Panc1 (cell line): ENCODE results near the gene YOD1. TPM values are rescaled to one million over a fixed set of nuclear protein-coding genes. Genes with fewer than 3 reads are reported as not detected.

ENCODE experiments used
- ATAC-seq: fragments of 200-7000 bp; cut with Tn5 transposase; 2 replicates; pipeline ENCODE4 v1.9.1; 2020; ENCODE audit warnings: mild to moderate bottlenecking, moderate library complexity
- BruUV-seq: library from RNA; stranded (reverse); fragments of 400-500 nt; replicated peaks from 2 replicates; lab custom pipeline; 2021; lab: Mats Ljungman, UMichigan
- CTCF ChIA-PET: fragments of 300-600 bp; sonication (Branson Sonifier 250); formaldehyde crosslinking; loops from one replicate; lab custom pipeline; 2022; ENCODE audit warnings: antibody characterized with exemption; lab: Charles Lee
- POLR2A ChIA-PET: fragments of 300-600 bp; sonication (Branson Sonifier 250); formaldehyde crosslinking; loops from one replicate; lab custom pipeline; 2022; ENCODE audit warnings: antibody characterized with exemption; lab: Charles Lee
- DNase-seq: peaks from one replicate; pipeline ENCODE4 v3.0.0-alpha.2; 2010; ENCODE audit warnings: low read depth, low spot score
- H3K27ac ChIP-seq: 2 replicates; pipeline ENCODE4 v1.5.1; 2011; ENCODE audit warnings: mild to moderate bottlenecking, low read length, inconsistent platforms
- H3K27me3 ChIP-seq: fragments of 200-500 bp; sonication (Bioruptor generic); 2 replicates; pipeline ENCODE4 v1.6.0; 2014; ENCODE audit warnings: low read length, inconsistent platforms; ENCODE audit not compliant: control insufficient read depth, insufficient read depth
- H3K36me3 ChIP-seq: fragments of 200-500 bp; sonication (Bioruptor generic); 2 replicates; pipeline ENCODE4 v1.5.1; 2014; ENCODE audit warnings: inconsistent platforms, mild to moderate bottlenecking, low read length, moderate library complexity; ENCODE audit not compliant: control insufficient read depth, insufficient read depth
- H3K4me1 ChIP-seq: 2 replicates; pipeline ENCODE4 v1.5.1; 2011; ENCODE audit warnings: inconsistent platforms, mild to moderate bottlenecking, low read length, moderate library complexity; ENCODE audit not compliant: control insufficient read depth, insufficient read depth
- H3K4me3 ChIP-seq, 2 experiments: 2 replicates each; pipeline ENCODE4 v1.5.1; 2011 to 2012; ENCODE audit warnings: low read depth in 2 of 2, low read length in 2 of 2, mild to moderate bottlenecking in 2 of 2, inconsistent platforms in 1 of 2, moderate library complexity in 1 of 2
- H3K9me3 ChIP-seq: fragments of 200-500 bp; sonication (Bioruptor generic); 2 replicates; pipeline ENCODE4 v1.5.1; 2014; ENCODE audit warnings: low read depth, mild to moderate bottlenecking, inconsistent platforms, low read length, moderate library complexity; ENCODE audit not compliant: control insufficient read depth, insufficient read depth
- CTCF ChIP-seq: fragments of 450-650 bp; IDR thresholded peaks from 2 replicates; pipeline ENCODE4 v1.5.1; 2017; ENCODE audit warnings: mild to moderate bottlenecking
- POLR2AphosphoS5 ChIP-seq: IDR thresholded peaks from 2 replicates; pipeline ENCODE4 v1.6.1; 2012; ENCODE audit warnings: mild to moderate bottlenecking, low read depth, low read length, moderate library complexity
- REST ChIP-seq, 2 experiments: IDR thresholded peaks; 2 replicates each; pipeline ENCODE4 v1.6.1; 2011 to 2012; ENCODE audit warnings: low read depth in 2 of 2, control low read depth in 1 of 2, low read length in 1 of 2, mild to moderate bottlenecking in 1 of 2, moderate library complexity in 1 of 2; ENCODE audit not compliant: insufficient read depth in 1 of 2
- SIN3A ChIP-seq: IDR thresholded peaks from 2 replicates; pipeline ENCODE4 v1.6.1; 2012; ENCODE audit warnings: low read depth, mild to moderate bottlenecking, low read length, moderate library complexity, borderline replicate concordance; ENCODE audit not compliant: insufficient read depth
- TCF7L2 ChIP-seq: IDR thresholded peaks from 2 replicates; pipeline ENCODE4 v1.6.1; 2011; ENCODE audit warnings: mild to moderate bottlenecking, low read depth, low read length, inconsistent platforms
- in situ Hi-C: cut with HindIII; loops from 2 replicates; pipeline ENCODE4 v1.10.0; 2016; ENCODE audit warnings: low sequenced_read_pairs, low pct_unique_long_range_greater_than_20kb
- intact Hi-C: fragments of 100-400 bp; cut with micrococcal nuclease; formaldehyde crosslinking; loops from one replicate; pipeline ENCODE4 v1.10.0; 2022; ENCODE audit not compliant: unreplicated experiment
- total RNA-seq: library from RNA; stranded (reverse); gene quantifications from one replicate; pipeline ENCODE4 v1.2.1, GENCODE V29; 2021; ENCODE audit not compliant: unreplicated experiment

YOD1 gene
- total RNA-seq, 1 experiment from 2014 or later, result 7.1 TPM

GRCh38 chr1:207027206-207027777 lies 23.7 kb downstream of the YOD1 start:
- intact Hi-C loops, result no loop called here
- in situ Hi-C loops, result no loop called here
- Histone ChIP-seq H3K27me3 (peaks cover 22% of the 10 kb centered on the region), H3K27ac (no peak overlapping the region), H3K36me3 (no peaks in the 10 kb centered on the region), H3K9me3 (no peaks in the 10 kb centered on the region), H3K4me1 (no peaks in the 10 kb centered on the region), H3K4me3 (no peak overlapping the region)
- ChIA-PET CTCF (no interaction called here), POLR2A (no interaction called here)
- ATAC-seq (no peak), DNase-seq (no peak)
- BruUV-seq, result no TSS peak
- TF ChIP-seq SIN3A (no peak), REST (IDR thresholded peaks at IDR 0.05; ENCODE audit: insufficient read depth in 1 of 2, low read depth in 2 of 2, low read length in 1 of 2) (no peak), TCF7L2 (no peak), CTCF (no peak), POLR2AphosphoS5 (no peak)

GRCh38 chr1:207026104-207026534 lies 24.9 kb downstream of the YOD1 start:
- BruUV-seq, result no TSS peak
- intact Hi-C loops (no loop called here), in situ Hi-C loops (no loop called here)
- Histone ChIP-seq H3K27me3 (peaks cover 16% of the 10 kb centered on the region), H3K4me1 (no peaks in the 10 kb centered on the region), H3K4me3 (no peak overlapping the region), H3K27ac (no peak overlapping the region), H3K9me3 (no peaks in the 10 kb centered on the region), H3K36me3 (no peaks in the 10 kb centered on the region)
- TF ChIP-seq REST (IDR thresholded peaks at IDR 0.05; ENCODE audit: insufficient read depth in 1 of 2, low read depth in 2 of 2, low read length in 1 of 2) (no peak), SIN3A (no peak), CTCF (no peak)
- ChIA-PET CTCF (no interaction called here), POLR2A (no interaction called here)
- ATAC-seq, result no peak
- no peak for DNase-seq
